Smooth muscle cell (in vitro differentiated cells): ENCODE measurements around the gene PRKN. TPM values are rescaled to one million over a fixed set of nuclear protein-coding genes. Genes with fewer than 3 reads are reported as not detected.

ENCODE experiments used
- DNase-seq: peaks from one replicate; lab custom pipeline; 2025; ENCODE audit not compliant: unreplicated experiment; lab: John Stamatoyannopoulos, UW
- H2AFZ ChIP-seq: fragments of 200-600 bp; sonication (generic); 2 replicates; pipeline ENCODE4 v1.6.0; 2016; ENCODE audit warnings: antibody characterized with exemption, low read depth, mild to moderate bottlenecking
- H3F3A ChIP-seq: fragments of 200-600 bp; sonication (generic); 2 replicates; pipeline ENCODE4 v1.6.0; 2017; ENCODE audit warnings: antibody characterized with exemption, low read depth
- H3K27ac ChIP-seq: fragments of 200-600 bp; sonication (generic); 2 replicates; pipeline ENCODE4 v1.5.1; 2016; ENCODE audit warnings: low read depth, mild to moderate bottlenecking
- H3K27me3 ChIP-seq: fragments of 200-600 bp; sonication (generic); 2 replicates; pipeline ENCODE4 v1.6.1; 2016; ENCODE audit warnings: low read depth, mild to moderate bottlenecking
- H3K36me3 ChIP-seq: fragments of 200-600 bp; sonication (generic); 2 replicates; pipeline ENCODE4 v1.5.1; 2016; ENCODE audit warnings: low read depth
- H3K4me1 ChIP-seq: fragments of 200-600 bp; sonication (generic); 2 replicates; pipeline ENCODE4 v1.5.1; 2016; ENCODE audit warnings: low read depth
- H3K4me2 ChIP-seq: fragments of 200-600 bp; sonication (generic); 2 replicates; pipeline ENCODE4 v1.6.0; 2016; ENCODE audit warnings: mild to moderate bottlenecking
- H3K4me3 ChIP-seq: fragments of 200-600 bp; sonication (generic); 2 replicates; pipeline ENCODE4 v1.5.1; 2016; ENCODE audit warnings: mild to moderate bottlenecking
- H3K79me2 ChIP-seq: fragments of 200-600 bp; sonication (generic); 2 replicates; pipeline ENCODE4 v1.6.0; 2016; ENCODE audit warnings: low read depth, mild to moderate bottlenecking
- H3K9ac ChIP-seq: fragments of 200-600 bp; sonication (generic); 2 replicates; pipeline ENCODE4 v1.6.0; 2016; ENCODE audit warnings: low read depth
- H3K9me3 ChIP-seq: fragments of 200-600 bp; sonication (generic); replicated peaks from 2 replicates; pipeline ENCODE4 v1.5.1; 2016; ENCODE audit warnings: low read depth
- H4K20me1 ChIP-seq: fragments of 200-600 bp; sonication (generic); 2 replicates; pipeline ENCODE4 v1.6.0; 2016; ENCODE audit warnings: low read depth
- WGBS: methylation state at CpG from one replicate; pipeline ENCODE4 v1.1.7; 2016; ENCODE audit warnings: low lambda C conversion rate; 5-methylcytosine and 5-hydroxymethylcytosine counted together
- polyA plus RNA-seq: library from polyadenylated mRNA; unstranded; fragments of >200 nt; fragmentation: Nextera tagmentation; extraction: Ambion mirVana; gene quantifications from 2 replicates; pipeline ENCODE4 v1.2.1, GENCODE V29; 2016
- total RNA-seq: library from RNA; depleted of rRNA; stranded (reverse); fragments of >200 nt; gene quantifications from 2 replicates; pipeline ENCODE4 v1.2.3, GENCODE V29; 2014
- TF ChIP-seq, protein P1 (sequence below): fragments of 200-600 bp; sonication (generic); IDR thresholded peaks from 2 replicates; pipeline ENCODE4 v1.5.1; 2017; ENCODE audit warnings: borderline replicate concordance, mild to moderate bottlenecking, antibody characterized with exemption; ENCODE audit not compliant: insufficient read depth, poor library complexity, severe bottlenecking

Gene PRKN
- total and polyA plus RNA-seq, 2 experiments from 2014 or later: 0.81 to 5.1 TPM

DNA sequence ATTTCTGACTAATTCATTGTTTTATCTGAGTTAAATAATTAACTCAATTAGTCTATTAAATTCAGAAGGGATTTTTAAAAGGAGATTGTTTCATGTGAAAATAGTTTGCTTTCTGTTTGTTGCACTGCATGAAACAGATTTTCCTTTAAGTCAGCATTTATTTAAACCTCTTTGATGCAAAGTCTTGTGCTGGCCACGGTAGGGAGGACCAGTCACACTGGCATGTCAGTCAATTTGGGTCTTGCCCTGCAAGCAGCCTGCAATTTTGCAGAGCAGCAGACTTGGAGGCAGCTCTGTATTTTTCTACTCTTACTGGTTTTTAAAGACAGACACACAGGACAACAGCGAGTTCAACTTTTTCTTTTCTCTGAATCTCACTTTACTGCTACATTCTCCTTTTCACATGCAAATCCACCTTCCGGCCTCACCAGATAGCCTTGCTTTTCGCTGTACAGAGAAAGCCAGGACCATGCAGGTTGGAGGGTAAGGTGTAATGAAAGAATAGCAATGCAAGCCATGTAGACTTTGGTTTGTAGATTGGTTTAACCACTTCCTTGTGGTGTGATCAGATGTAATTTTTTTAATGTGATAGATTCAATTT, 763.8 kb downstream of the PRKN start:
- H3F3A ChIP-seq: no peaks in the 10 kb centered on the region
- WGBS: 29% methylated on average over 4 of the region's 4 CpGs
- DNase-seq: no peak
- no peaks in the 10 kb centered on the region for H3K9me3 ChIP-seq
- H3K4me1 ChIP-seq: peaks cover 20% of the 10 kb centered on the region
- TF ChIP-seq, protein P1, sequence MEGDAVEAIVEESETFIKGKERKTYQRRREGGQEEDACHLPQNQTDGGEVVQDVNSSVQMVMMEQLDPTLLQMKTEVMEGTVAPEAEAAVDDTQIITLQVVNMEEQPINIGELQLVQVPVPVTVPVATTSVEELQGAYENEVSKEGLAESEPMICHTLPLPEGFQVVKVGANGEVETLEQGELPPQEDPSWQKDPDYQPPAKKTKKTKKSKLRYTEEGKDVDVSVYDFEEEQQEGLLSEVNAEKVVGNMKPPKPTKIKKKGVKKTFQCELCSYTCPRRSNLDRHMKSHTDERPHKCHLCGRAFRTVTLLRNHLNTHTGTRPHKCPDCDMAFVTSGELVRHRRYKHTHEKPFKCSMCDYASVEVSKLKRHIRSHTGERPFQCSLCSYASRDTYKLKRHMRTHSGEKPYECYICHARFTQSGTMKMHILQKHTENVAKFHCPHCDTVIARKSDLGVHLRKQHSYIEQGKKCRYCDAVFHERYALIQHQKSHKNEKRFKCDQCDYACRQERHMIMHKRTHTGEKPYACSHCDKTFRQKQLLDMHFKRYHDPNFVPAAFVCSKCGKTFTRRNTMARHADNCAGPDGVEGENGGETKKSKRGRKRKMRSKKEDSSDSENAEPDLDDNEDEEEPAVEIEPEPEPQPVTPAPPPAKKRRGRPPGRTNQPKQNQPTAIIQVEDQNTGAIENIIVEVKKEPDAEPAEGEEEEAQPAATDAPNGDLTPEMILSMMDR: no peak
- no peaks in the 10 kb centered on the region for H3K36me3 ChIP-seq
- H3K4me2 ChIP-seq: no peak overlapping the region
- no peak overlapping the region for H3K9ac ChIP-seq
- H4K20me1 ChIP-seq: no peaks in the 10 kb centered on the region
- H3K27ac ChIP-seq: no peak overlapping the region
- no peaks in the 10 kb centered on the region for H3K27me3 ChIP-seq
- no peaks in the 10 kb centered on the region for H3K79me2 ChIP-seq
- no peak overlapping the region for H2AFZ ChIP-seq
- H3K4me3 ChIP-seq: no peak overlapping the region

DNA sequence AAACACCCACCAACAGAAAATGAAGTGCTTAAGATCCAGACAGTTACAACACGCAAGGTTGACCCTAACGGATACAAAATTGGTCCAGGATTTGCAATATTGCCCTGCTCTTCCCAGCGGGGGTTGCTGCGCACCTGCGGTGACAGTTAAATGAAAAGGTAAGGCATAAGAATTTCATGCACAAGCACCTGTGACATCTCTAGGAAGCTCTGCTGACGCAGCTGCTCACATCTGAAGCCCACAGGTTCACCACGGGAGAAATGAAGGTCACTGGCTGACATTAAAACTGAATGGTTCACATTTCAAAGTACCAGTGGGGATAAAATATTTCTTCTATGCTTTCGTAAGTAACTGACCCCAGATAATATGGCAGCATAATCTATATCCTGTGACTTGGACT, 764.4 kb downstream of the PRKN start:
- no peaks in the 10 kb centered on the region for H4K20me1 ChIP-seq
- no peak overlapping the region for H3K27ac ChIP-seq
- no peaks in the 10 kb centered on the region for H3K9me3 ChIP-seq
- no peak for DNase-seq
- no peak overlapping the region for H3K4me3 ChIP-seq
- TF ChIP-seq, protein P1: no peak
- H2AFZ ChIP-seq: no peak overlapping the region
- H3K36me3 ChIP-seq: no peaks in the 10 kb centered on the region
- peaks cover 20% of the 10 kb centered on the region for H3K4me1 ChIP-seq
- no peak overlapping the region for H3K9ac ChIP-seq
- H3K27me3 ChIP-seq: no peaks in the 10 kb centered on the region
- no peak overlapping the region for H3K4me2 ChIP-seq
- H3F3A ChIP-seq: no peaks in the 10 kb centered on the region
- WGBS: 92% methylated on average over 8 of the region's 8 CpGs
- H3K79me2 ChIP-seq: no peaks in the 10 kb centered on the region

DNA sequence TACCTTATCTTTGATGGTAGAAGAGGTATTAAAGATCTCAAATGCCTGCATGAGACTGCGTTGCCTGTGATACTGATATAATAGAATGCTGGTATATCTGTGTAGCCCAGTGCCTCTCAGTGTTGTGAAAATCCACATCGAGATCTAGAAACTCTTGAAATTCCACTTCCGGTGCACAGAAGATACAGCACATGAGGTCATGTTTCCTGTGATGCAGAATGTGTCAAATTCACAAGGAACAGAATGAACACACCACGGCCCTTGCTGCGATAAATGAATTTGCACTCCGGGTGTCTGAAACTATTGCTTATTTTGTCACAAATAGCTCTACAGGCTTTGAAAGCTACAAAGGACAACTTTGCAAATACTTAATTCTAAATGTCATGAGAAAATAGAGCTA, 765.8 kb downstream of the PRKN start:
- H2AFZ ChIP-seq: no peak overlapping the region
- no peaks in the 10 kb centered on the region for H3K36me3 ChIP-seq
- no peaks in the 10 kb centered on the region for H3F3A ChIP-seq
- H3K4me3 ChIP-seq: no peak overlapping the region
- H3K4me1 ChIP-seq: peaks cover 20% of the 10 kb centered on the region
- no peaks in the 10 kb centered on the region for H4K20me1 ChIP-seq
- no peak for DNase-seq
- H3K9ac ChIP-seq: no peak overlapping the region
- H3K4me2 ChIP-seq: no peak overlapping the region
- no peaks in the 10 kb centered on the region for H3K79me2 ChIP-seq
- H3K9me3 ChIP-seq: no peaks in the 10 kb centered on the region
- 88% methylated on average over 6 of the region's 6 CpGs for WGBS
- TF ChIP-seq, protein P1: no peak
- H3K27me3 ChIP-seq: no peaks in the 10 kb centered on the region
- no peak overlapping the region for H3K27ac ChIP-seq

DNA sequence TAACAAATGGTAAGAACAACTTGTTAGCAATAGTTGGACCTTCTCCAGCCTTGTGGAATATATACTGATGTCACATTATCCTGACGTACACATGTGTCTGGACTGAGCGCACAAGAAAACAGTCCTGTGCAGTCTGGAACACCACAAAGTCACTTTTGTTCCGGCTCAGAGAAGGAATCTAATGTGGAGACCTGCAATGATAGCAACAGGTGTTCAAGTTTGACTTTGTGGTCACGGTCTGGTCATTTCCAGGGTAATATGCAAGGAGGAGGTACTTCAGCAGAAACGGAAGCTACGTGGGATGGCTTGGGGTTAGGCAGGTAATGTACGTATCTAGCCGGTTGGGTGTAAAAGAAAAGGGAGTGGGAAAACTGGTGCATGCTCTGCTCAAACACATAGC, 766.5 kb downstream of the PRKN start:
- no peaks in the 10 kb centered on the region for H4K20me1 ChIP-seq
- no peaks in the 10 kb centered on the region for H3K79me2 ChIP-seq
- no peaks in the 10 kb centered on the region for H3F3A ChIP-seq
- TF ChIP-seq, protein P1: no peak
- H3K27ac ChIP-seq: no peak overlapping the region
- no peak overlapping the region for H3K9ac ChIP-seq
- no peaks in the 10 kb centered on the region for H3K9me3 ChIP-seq
- no peak for DNase-seq
- WGBS: 93% methylated on average over 8 of the region's 8 CpGs
- no peaks in the 10 kb centered on the region for H3K36me3 ChIP-seq
- no peaks in the 10 kb centered on the region for H3K27me3 ChIP-seq
- peaks cover 20% of the 10 kb centered on the region for H3K4me1 ChIP-seq
- H3K4me2 ChIP-seq: no peak overlapping the region
- H3K4me3 ChIP-seq: no peak overlapping the region
- H2AFZ ChIP-seq: no peak overlapping the region
